ENCODE data around the gene MC1R. TPM values are rescaled to one million over a fixed set of nuclear protein-coding genes. Genes with fewer than 3 reads are reported as not detected.

Gene MC1R
- total RNA-seq, 1 donor from 2014 or later: 1.1 TPM

DNA sequence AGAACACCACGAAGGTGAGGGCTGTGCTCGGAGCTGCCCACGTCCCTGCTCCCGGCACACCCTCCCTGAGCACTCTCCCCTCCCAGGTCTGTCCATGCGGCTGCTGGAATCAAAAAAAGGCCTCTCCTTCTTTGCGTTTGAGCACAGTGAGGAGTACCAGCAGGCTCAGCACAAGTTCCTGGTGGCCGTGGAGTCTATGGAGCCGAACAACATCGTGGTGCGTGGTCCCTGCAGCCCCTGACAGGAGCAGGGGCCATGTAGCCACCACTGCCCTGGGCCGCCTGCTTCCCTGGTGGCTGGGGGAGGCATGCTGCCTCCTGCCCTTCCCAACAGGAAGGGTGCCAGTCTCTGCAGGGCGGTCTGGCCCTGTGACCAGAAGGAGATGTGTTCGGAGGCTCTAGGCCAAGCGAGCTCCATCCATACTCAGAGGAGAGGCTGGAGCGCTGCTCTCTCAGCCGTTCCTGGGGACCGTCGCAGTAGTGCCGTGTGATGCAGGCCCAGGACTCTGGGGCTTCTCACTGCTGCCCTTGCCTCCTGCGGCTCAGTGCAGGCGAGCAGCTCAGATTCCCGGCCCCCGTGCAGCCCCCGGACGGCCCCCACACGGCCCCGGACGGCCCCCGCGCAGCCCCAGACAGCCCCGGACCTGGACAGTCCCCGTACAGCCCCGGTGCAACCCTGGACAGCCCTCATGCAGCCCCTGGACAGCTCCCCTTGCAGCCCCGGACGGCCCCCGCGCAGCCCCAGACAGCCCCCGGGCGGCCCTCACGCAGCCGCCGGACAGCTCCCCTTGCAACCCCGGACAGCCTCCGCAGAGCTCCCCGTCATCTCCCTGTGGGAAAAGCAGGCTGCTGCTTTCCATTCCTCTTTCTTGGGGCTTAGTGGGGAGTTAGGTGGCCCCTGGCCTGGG is 24.8 kb upstream of the MC1R start:
- no peak for DNase-seq
- ATAC-seq (ENCODE audit: poor library complexity): no peak
- intact Hi-C loops (cut with DNase I): no loop called here

DNA sequence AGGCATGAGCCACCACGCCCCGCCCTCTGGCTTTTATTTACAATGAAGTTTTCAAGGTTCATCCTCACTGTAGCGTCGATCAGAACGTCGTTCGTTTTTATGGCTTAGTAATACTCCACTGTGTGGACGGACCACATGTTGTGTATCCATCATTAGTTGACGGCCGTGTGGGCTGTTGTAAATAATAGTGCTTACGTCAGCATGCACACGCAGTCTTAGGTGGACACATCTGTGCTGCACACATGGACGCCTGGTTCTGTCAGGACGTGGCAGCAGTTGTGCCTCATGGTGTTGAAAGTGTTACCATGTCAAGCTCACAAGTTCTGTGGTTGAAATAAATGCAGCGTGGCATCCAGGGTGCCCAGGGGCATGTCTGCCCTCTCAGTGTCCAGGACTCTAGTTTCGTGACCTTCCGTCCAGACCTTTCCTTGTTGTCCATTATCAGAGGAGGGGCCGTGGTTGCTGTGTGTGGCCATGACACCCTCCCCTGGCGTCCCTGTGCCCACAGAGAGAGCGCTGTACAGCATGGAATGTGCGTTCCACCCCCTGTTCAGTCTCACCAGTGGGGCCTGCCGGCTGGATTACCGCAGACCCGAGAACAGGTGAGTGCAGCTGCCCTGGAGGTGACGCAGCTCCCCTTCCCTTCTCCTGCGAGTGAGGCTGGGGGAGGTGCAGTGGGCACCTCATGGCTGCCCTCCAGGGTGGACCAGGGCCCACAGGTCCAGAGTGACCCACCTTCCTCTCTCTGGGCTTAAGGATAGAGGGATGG is 23.0 kb upstream of the MC1R start:
- no peak for ATAC-seq (ENCODE audit: poor library complexity)
- DNase-seq: no peak
- intact Hi-C loops (cut with DNase I): no loop called here

DNA sequence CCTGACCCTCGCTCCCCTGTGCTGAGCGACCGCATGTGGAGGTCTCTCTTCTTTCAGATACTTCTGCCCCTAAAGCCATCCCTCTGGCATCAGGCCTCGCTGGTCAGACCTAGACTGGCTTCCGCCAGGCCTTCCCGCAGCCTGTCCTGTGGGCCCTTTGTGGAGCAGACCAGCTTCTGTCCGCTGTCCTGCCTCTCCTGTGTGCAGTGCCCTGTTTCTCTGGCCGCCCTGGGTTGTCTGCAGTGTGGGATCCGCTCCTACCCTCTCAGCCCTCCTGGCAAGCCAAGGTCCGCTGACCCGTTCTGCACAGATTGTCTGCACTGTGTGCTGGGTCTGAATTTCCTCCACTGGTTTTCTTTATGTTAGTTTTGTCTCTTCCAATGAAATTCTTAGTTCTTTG is 21.5 kb upstream of the MC1R start:
- intact Hi-C loops (cut with DNase I): no loop called here
- no peak for ATAC-seq (ENCODE audit: poor library complexity)
- DNase-seq: no peak

DNA sequence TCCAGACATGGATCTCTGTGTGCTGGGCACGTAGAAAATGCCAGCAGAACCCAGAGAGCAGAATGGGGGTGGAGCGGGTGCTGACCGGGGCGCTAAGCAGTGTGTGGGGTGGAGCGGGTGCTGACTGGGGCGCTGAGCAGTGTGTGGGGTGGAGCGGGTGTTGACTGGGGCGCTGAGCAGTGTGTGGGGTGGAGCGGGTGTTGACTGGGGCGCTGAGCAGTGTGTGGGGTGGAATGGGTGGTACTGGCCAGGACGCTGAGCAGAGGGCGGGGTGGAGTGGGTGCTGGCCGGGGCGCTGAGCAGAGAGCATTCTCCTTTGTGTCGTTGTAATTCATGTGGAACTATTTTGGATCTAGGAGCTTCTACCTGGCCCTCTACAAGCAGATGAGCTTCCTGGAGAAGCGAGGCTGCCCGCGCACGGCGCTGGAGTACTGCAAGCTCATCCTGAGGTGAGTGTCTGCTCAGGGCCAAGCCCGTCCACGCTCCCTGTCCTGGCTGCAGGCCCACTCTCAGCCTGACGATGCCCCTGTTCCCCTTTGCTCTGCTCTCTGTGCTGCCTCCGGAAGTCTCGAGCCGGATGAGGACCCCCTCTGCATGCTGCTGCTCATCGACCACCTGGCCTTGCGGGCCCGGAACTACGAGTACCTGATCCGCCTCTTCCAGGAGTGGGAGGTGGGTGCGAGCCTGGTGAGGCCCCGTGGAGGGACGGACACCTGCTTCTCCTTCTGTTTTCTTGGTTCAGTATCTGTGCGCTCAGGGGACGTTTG is 20.3 kb upstream of the MC1R start:
- ATAC-seq (ENCODE audit: poor library complexity) (no peak), DNase-seq (no peak)
- intact Hi-C loops (cut with DNase I): no loop called here

DNA sequence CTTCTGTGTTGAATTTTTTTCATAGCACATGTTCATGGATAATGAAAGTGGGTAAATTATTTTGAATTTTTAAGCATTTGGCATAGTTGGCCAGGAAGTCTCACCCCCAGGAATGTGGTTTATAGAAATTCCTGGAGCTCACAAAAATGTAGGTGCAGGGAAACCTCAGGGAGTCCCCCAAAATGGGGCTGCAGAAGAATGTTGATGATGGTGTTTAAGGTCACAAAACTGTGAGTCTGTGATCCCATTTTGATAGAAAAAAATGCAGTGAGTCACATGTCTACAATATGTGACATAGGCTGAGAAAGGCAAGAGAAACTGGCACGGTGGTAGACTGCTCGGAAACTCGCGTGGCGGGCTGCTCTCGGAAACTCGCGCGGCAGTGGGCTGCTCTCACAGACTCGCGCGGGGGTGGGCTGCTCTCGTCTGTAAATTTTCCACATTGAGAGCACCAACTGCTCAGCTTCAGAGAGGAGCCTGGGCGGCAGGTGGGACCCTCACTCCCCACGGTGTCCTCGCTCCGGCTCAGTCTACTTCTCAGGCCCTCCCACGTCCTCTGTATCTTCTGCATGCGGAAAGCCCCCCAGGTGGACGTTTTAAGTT is 18.7 kb upstream of the MC1R start:
- intact Hi-C loops (cut with DNase I): no loop called here
- DNase-seq (no peak), ATAC-seq (ENCODE audit: poor library complexity) (no peak)

DNA sequence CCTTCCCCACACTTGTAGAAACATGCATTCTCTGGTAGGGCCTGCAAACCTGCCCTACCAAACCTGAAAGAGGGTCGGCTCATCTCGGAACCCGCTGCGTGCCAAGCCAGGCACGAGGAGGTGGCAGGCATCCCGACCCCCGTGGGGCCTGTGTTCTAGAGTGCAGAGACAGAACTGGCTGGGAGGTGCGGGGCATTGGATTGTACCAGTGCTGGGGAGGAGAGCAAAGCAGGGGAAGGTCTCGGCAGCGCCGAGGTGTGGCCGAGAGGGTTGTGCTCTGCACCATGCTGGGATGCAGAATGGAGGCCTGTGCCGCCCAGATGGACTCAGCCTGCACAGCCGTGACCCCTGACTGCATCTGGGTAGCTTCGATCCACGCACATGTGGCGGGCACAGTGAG is 17.8 kb upstream of the MC1R start:
- intact Hi-C loops (cut with DNase I): no loop called here

DNA sequence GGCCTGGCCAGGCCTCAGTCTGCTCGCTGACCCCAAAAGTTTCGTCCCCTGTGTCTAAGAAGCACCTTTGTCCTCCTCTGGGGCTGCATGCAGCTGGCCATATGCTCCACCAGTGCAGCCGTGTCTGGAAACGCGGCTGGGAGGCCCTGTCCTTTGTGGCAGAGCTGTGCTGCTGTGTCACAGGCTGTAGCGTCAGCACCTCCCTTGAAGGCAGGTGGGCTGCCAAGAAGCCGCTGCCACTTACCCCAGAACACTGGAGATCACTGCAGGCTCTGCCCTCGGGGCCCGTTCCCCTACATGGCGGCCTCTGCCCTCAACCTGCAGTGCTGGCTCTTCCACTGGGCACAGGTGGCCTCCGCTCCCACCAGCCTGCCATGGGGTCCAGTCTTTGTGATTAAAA is 15.7 kb upstream of the MC1R start:
- no peak for DNase-seq
- intact Hi-C loops (cut with DNase I): no loop called here
- ATAC-seq (ENCODE audit: poor library complexity): peak; percentile 13

More for the DNA sequence above, 17.8 kb upstream of the MC1R start:
- no peak for ATAC-seq (ENCODE audit: poor library complexity)
- no peak for DNase-seq

DNA sequence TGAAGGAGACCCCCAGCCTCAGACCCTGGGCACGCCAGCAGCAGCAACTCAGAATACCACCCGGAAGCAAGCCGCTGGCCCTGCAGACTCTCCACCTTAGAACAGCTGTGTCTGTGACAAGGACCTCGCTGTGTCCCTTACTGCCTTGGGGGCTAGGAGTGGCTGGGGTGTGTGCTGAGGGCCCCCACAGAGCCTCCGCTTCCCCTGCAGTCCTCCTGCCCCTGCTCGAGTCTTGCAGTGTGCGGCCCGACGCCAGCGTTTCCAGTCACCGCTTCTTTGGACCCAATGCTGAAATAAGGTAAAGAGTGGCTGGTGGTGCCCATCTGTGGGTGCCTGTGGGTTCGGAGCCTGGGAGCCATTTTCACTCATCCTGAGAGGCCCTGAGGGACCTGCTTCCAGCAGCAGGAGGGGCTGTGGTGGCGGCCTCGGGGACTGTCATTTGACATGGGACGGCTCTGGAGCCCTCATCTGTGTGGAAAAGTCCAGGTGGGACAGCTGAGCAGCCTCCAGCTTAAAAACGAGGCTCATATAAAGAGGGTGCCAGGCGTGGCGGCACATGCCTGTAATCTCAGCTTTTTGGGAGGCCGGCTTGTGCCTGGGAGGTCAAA is 14.7 kb upstream of the MC1R start:
- intact Hi-C loops (cut with DNase I): no loop called here
- ATAC-seq (ENCODE audit: poor library complexity) (no peak), DNase-seq (no peak)

DNA sequence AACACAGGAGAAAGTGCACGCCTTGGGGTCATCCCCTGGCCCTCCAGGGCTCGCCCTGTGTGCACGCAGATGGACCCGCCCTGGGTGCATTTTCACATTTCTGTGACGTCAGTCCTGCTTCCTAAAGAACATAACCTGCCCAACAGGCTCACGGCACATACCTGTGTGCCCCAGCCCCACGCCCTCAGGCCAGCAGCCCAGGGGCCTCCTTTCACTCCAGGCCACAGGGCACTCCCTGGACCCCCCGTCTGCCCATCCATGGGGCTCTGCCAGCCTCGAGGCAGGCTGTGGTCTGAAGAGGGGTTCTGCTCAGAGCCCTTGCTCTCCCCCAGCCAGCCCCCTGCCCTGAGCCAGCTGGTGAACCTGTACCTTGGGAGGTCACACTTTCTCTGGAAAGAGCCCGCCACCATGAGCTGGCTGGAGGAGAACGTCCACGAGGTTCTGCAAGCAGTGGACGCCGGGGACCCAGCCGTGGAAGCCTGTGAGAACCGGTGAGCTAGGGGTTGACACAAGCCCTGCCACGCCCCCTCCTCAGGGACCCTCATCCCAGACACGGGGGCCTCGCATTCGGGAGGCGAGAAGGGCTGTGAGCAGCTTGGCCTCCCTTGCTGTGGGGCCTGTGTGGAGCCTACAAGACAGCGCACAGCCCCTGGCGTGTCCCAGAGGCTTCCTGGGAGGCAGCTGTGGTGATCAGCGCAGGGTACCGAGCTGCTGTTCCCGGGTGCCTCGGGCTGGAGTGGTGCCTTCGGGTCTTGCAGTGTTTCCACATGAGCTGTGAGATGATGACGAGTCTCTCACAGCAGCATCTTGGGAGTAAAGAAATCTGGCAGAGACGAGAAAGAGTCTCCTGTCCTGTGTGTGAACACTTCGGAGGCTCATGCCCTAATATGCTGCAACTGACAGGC is 13.8 kb upstream of the MC1R start:
- no peak for ATAC-seq (ENCODE audit: poor library complexity)
- no peak for DNase-seq
- intact Hi-C loops (cut with DNase I): no loop called here

DNA sequence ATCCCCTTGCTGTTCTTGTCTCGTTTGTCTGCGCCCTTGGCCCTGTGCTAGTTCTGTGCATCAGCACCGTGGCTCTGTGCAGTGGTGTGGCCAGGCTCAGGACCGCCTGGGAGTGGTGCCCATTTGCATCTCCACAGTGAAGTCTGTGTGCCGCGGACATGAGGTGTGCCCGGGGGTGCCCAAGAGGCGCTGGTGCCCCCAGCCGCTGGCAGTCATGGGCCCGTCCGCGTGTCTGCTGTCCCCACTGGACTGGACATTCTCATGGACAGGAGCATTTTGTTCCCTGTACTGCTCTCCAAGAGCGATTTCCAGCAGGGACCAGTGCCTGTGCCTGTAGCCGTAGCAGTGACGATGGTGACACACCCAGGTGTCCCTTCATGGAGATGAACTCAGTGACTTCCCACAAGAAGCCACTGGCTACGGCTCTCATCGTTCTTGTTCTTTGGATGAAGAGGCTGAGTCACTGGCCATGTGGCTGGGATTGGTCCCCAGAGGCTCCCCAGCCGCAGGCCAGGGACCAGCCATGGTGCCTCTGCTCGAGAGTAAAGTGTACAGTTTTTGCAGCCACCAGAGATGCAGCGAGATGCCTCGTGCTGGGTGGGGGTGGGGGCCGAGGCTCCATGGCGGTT is 13.0 kb upstream of the MC1R start:
- intact Hi-C loops (cut with DNase I): no loop called here

DNA sequence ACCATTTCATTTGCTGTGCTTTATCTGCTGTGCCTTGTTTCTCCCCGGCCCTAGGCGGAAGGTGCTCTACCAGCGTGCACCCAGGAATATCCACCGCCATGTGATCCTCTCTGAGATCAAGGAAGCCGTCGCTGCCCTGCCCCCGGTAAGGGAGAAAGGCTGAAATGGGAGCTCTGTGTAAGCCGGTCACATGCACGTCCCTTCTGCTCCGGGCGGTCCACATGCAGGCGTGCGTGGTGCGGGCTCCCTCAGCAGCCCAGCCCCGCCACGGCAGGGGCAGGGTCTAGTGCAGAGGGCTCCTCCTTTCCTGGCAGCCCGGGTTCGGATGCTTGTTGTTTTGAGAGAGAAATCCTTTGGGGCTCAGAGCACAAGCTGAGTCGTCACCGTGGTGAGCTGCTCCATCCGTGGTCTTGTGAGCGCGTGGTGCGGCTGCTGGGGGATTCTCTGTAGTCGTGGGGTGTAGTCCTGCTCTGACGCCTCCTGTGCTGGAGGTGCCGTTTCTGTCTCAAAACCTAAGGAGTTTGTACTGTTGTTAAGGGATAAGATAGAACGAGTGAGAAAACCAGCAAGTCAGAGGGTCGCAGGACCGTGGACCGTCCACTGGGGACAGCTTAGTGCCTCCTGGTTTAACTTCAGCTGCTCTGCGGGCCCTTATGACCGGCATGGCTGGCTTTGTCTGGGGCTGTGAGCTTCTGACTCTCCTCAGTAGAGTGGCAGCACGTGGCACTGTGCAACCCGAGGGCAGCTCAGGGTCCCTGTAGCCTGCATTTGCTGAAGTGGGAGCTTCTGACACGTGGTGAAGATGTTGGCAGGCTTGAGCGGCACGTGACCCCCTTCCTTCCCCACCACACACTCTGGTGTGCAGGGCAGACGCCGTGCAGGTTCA is 12.3 kb upstream of the MC1R start:
- intact Hi-C loops (cut with DNase I): no loop called here
- ATAC-seq (ENCODE audit: poor library complexity): no peak
- no peak for DNase-seq

More for the DNA sequence above, 13.0 kb upstream of the MC1R start:
- no peak for ATAC-seq (ENCODE audit: poor library complexity)
- DNase-seq: no peak

DNA sequence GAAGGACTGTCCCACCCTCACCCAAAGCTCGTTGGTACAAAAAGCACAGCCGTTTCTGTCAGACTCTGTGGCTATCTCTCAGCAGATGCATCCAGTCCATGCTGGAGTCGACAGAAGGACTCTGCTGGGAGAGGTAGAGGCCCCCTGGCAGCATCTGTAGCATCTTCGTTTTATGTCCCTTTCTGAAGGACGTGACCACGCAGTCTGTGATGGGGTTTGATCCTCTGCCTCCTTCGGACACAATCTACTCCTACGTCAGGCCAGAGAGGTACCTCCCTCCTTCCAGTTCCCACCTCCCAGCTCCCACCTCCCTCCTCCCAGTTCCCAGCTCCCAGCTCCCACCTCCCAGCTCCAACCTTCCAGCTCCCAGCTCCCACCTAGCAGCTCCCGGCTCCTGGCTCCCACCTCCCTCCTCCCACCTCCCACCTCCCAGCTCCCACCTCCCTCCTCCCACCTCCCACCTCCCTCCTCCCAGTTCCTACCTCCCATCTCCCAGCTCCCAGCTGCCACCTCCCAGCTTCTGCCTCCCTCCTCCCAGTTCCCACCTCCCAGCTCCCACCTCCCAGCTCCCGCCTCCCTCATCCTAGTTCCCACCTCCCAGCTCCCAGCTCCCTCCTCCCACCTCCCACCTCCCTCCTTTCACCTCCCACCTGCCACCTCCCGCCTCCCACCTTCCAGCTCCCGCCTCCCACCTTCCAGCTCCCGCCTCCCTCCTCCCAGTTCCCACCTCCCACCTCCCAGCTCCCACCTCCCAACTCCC is 11.4 kb upstream of the MC1R start:
- no peak for ATAC-seq (ENCODE audit: poor library complexity)
- intact Hi-C loops (cut with DNase I): no loop called here
- no peak for DNase-seq

DNA sequence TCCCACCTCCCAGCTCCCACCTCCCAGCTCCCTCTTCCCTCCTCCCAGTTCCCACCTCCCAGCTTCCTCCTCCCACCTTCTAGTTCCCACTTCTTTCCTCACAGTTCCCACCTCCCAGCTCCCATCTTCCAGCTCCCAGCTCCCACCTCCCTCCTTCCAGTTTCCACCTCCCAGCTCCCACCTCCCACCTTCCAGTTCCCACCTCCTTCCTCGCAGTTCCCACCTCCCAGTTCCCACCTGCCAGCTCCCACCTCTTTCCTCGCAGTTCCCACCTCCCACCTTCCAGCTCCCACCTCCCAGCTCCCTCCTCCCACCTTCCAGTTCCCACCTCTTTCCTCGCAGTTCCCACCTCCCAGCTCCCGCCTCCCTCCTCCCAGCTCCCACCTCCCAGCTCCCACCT is 10.4 kb upstream of the MC1R start:
- intact Hi-C loops (cut with DNase I): no loop called here
- DNase-seq (no peak), ATAC-seq (ENCODE audit: poor library complexity) (no peak)

DNA sequence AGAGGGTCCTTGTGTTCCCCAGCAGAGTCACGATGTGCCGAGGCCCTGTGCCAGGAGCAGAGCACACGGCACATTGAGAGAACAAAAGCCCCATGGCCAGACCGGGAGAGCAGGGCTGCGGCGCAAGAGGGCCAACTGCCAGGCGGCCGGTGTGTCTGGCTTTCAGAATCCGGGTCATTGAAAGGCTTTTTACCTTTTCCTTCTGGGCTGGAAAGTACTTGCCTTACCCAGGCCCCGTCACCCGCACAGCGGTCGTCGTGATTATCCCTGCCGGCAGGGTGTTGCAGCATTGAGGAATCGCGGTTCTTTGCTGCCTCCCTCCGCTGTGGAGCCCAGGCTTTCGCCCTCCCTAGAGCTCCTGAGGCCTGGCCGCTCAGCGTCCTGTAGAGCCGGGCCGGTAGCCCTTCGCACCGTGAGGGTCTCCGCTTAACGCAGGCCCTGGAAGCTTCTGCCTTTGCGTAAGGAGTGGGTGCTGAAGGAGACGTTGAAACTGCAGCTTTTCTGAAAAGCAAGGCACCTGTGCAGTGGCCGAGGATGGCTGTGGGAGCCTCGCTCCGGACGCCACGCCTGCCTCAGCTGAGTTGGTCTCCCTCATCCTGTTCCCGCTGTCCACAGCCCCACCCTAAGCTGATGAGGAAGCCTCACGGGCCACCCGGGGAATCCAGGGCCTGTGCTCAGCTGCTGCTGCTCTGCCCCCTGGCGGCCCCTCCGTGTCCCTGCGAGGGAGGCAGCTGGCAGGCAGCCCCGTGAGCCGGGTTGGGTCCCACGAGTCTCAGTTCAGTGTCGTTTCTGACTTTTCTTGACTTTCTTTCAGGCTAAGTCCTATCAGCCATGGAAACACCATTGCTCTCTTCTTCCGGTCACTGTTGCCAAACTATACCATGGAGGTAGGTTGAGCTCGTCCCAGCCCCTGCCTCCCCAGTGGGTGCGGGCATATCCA is 8.6 kb upstream of the MC1R start:
- DNase-seq (peak; percentile 91), ATAC-seq (ENCODE audit: poor library complexity) (peak; percentile 84)
- intact Hi-C loops (cut with DNase I): no loop called here
